Body of pancreas (tissue), 4 donors: ENCODE data around the gene MLXIP.

ENCODE experiments used
- POLR2A ChIP-seq, 3 donors: fragments of 450-650 bp; IDR thresholded peaks; one replicate each; pipeline ENCODE4 v1.6.1; 2016; ENCODE audit warnings: antibody characterized with exemption in 3 of 3, mild to moderate bottlenecking in 2 of 3
- TF ChIP-seq, protein P1 (sequence below), 7 experiments: fragments of 450-650 bp in 4 of 7; fragments of 200-600 bp in 3 of 7; sonication (generic) in 3 of 7; IDR thresholded peaks; one replicate each; pipeline ENCODE4 v1.5.1; 2016 to 2019; ENCODE audit warnings: antibody characterized with exemption in 7 of 7

DNA sequence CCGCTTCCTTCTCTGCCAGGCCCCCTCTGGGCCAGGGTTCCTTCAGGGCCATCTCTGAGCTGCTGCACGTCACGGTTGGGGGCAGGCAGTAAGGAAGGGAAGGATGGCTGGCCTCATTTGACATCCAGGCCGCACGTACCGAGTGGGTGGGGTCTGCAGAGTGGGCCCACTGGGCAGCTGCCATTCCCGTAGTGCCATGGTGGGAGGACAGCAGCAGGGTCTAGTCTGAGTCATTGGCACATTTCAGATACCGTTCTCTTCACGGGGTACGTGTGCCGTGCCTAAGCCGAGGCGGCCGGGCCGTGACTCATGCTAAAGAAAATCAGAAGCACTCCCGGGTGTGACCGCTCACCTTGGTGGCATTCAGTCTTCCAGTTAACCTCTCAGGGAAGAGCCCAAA, 51.6 kb downstream of the MLXIP start:
- no peak for TF ChIP-seq POLR2A (IDR thresholded peaks at IDR 0.05)
- TF ChIP-seq, protein P1, sequence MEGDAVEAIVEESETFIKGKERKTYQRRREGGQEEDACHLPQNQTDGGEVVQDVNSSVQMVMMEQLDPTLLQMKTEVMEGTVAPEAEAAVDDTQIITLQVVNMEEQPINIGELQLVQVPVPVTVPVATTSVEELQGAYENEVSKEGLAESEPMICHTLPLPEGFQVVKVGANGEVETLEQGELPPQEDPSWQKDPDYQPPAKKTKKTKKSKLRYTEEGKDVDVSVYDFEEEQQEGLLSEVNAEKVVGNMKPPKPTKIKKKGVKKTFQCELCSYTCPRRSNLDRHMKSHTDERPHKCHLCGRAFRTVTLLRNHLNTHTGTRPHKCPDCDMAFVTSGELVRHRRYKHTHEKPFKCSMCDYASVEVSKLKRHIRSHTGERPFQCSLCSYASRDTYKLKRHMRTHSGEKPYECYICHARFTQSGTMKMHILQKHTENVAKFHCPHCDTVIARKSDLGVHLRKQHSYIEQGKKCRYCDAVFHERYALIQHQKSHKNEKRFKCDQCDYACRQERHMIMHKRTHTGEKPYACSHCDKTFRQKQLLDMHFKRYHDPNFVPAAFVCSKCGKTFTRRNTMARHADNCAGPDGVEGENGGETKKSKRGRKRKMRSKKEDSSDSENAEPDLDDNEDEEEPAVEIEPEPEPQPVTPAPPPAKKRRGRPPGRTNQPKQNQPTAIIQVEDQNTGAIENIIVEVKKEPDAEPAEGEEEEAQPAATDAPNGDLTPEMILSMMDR (IDR thresholded peaks at IDR 0.05) = no peak
